WTC11 (cell line): Measurements from ENCODE around the gene LONP2. TPM values are rescaled to one million over a fixed set of nuclear protein-coding genes. Genes with fewer than 3 reads are reported as not detected.

Experiments
- ATAC-seq: fragments of 200-7000 bp; cut with Tn5 transposase; 2 replicates; pipeline ENCODE4 v1.10.0; 2021; ENCODE audit warnings: mild to moderate bottlenecking, moderate library complexity
- CTCF ChIA-PET: fragments of 300-600 bp; sonication (Branson Sonifier 250); formaldehyde crosslinking; loops from one replicate; lab custom pipeline; 2021; ENCODE audit warnings: antibody characterized with exemption; lab: Charles Lee
- POLR2A ChIA-PET: fragments of 350-600 bp; sonication (Branson Sonifier 250); formaldehyde crosslinking; loops from one replicate; lab custom pipeline; 2021; ENCODE audit warnings: antibody characterized with exemption; lab: Charles Lee
- DNase-seq: peaks from one replicate; pipeline ENCODE4 v3.0.0; 2021; ENCODE audit warnings: low spot score
- H3K27ac Mint-ChIP-seq: 2 replicates; pipeline ENCODE4 v1.8.0; 2021; ENCODE audit warnings: mixed read lengths
- H3K27me3 Mint-ChIP-seq: 2 replicates; pipeline ENCODE4 v1.8.0; 2021; ENCODE audit warnings: low read depth, mild to moderate bottlenecking, moderate library complexity, mixed read lengths
- H3K36me3 Mint-ChIP-seq: 2 replicates; pipeline ENCODE4 v1.8.0; 2021; ENCODE audit warnings: mixed read lengths
- H3K4me1 Mint-ChIP-seq: 2 replicates; pipeline ENCODE4 v1.8.0; 2022; ENCODE audit warnings: mixed read lengths
- H3K4me3 Mint-ChIP-seq: 2 replicates; pipeline ENCODE4 v1.8.0; 2021; ENCODE audit warnings: mild to moderate bottlenecking, moderate library complexity, mixed read lengths
- H3K9me3 Mint-ChIP-seq: 2 replicates; pipeline ENCODE4 v1.8.0; 2021; ENCODE audit warnings: mixed read lengths
- CREM ChIP-seq: sonication (generic); formaldehyde crosslinking; IDR thresholded peaks from 2 replicates; pipeline ENCODE4 v1.8.1; 2022; ENCODE audit warnings: mild to moderate bottlenecking, missing genetic modification reagents, moderate library complexity
- EMX1 ChIP-seq: fragments of 250-450 bp; sonication (Bioruptor Pico); IDR thresholded peaks from 2 replicates; pipeline ENCODE4 v1.8.0; 2021; ENCODE audit warnings: mild to moderate bottlenecking
- FOXK1 ChIP-seq: sonication (generic); formaldehyde crosslinking; IDR thresholded peaks from 2 replicates; pipeline ENCODE4 v1.8.0; 2022; ENCODE audit warnings: mild to moderate bottlenecking, moderate library complexity, missing genetic modification reagents
- IRF2 ChIP-seq: sonication (generic); formaldehyde crosslinking; IDR thresholded peaks from 2 replicates; pipeline ENCODE4 v1.8.0; 2022; ENCODE audit warnings: low read depth, missing genetic modification reagents, borderline replicate concordance
- JUN ChIP-seq: sonication (generic); formaldehyde crosslinking; IDR thresholded peaks from 2 replicates; pipeline ENCODE4 v1.8.0; 2023; ENCODE audit warnings: mild to moderate bottlenecking, missing genetic modification reagents
- NR1H2 ChIP-seq: sonication (generic); formaldehyde crosslinking; IDR thresholded peaks from 2 replicates; pipeline ENCODE4 v1.9.0; 2021; ENCODE audit warnings: mild to moderate bottlenecking, moderate library complexity, missing genetic modification reagents
- RELA ChIP-seq: sonication (generic); formaldehyde crosslinking; IDR thresholded peaks from 2 replicates; pipeline ENCODE4 v1.8.1; 2022; ENCODE audit warnings: missing genetic modification reagents, mild to moderate bottlenecking, borderline replicate concordance
- RORB ChIP-seq: fragments of 250-450 bp; sonication (Bioruptor Pico); IDR thresholded peaks from 2 replicates; pipeline ENCODE4 v1.9.0; 2021; ENCODE audit warnings: mild to moderate bottlenecking
- SOX15 ChIP-seq: fragments of 250-450 bp; sonication (Bioruptor Pico); IDR thresholded peaks from 2 replicates; pipeline ENCODE4 v1.9.0; 2021; ENCODE audit warnings: mild to moderate bottlenecking
- TCF7 ChIP-seq: sonication (generic); formaldehyde crosslinking; IDR thresholded peaks from 2 replicates; pipeline ENCODE4 v1.8.0; 2022; ENCODE audit warnings: mild to moderate bottlenecking, low read depth, missing genetic modification reagents, moderate library complexity
- TP53 ChIP-seq: sonication (generic); formaldehyde crosslinking; IDR thresholded peaks from 2 replicates; pipeline ENCODE4 v1.8.1; 2023; ENCODE audit warnings: mild to moderate bottlenecking, missing genetic modification reagents
- ZNF219 ChIP-seq: sonication (generic); formaldehyde crosslinking; IDR thresholded peaks from 2 replicates; pipeline ENCODE4 v1.8.0; 2023; ENCODE audit warnings: missing genetic modification reagents, mild to moderate bottlenecking, borderline replicate concordance
- ZNF317 ChIP-seq: sonication (generic); formaldehyde crosslinking; IDR thresholded peaks from 2 replicates; pipeline ENCODE4 v1.8.1; 2023; ENCODE audit warnings: low read depth, mild to moderate bottlenecking, moderate library complexity, missing genetic modification reagents, borderline replicate concordance
- ZNF396 ChIP-seq: fragments of 250-450 bp; sonication (Bioruptor Pico); IDR thresholded peaks from 2 replicates; pipeline ENCODE4 v1.8.0; 2021; ENCODE audit warnings: mild to moderate bottlenecking, moderate library complexity, borderline replicate concordance
- total RNA-seq: library from RNA; stranded (reverse); gene quantifications from 3 replicates; pipeline ENCODE4 v1.2.3, GENCODE V29; 2021
- TF ChIP-seq, protein P1 (sequence below): sonication (generic); formaldehyde crosslinking; IDR thresholded peaks from 2 replicates; pipeline ENCODE4 v1.8.1; 2023; ENCODE audit warnings: mild to moderate bottlenecking, missing genetic modification reagents, borderline replicate concordance
- TF ChIP-seq, protein P2 (sequence below): sonication (generic); formaldehyde crosslinking; IDR thresholded peaks from 2 replicates; pipeline ENCODE4 v1.8.0; 2022; ENCODE audit warnings: mild to moderate bottlenecking, missing genetic modification reagents
- TF ChIP-seq, protein P3 (sequence below): fragments of 250-450 bp; sonication (Bioruptor Pico); IDR thresholded peaks from 2 replicates; pipeline ENCODE4 v1.8.0; 2021; ENCODE audit warnings: mild to moderate bottlenecking
- TF ChIP-seq, protein P4 (sequence below): sonication (generic); formaldehyde crosslinking; IDR thresholded peaks from 2 replicates; pipeline ENCODE4 v1.8.1; 2023; ENCODE audit warnings: mild to moderate bottlenecking, missing genetic modification reagents
- TF ChIP-seq, protein P5 (sequence below): sonication (generic); formaldehyde crosslinking; IDR thresholded peaks from 2 replicates; pipeline ENCODE4 v1.8.0; 2022; ENCODE audit warnings: mild to moderate bottlenecking, missing genetic modification reagents
- TF ChIP-seq, protein P6 (sequence below): sonication (generic); formaldehyde crosslinking; IDR thresholded peaks from 2 replicates; pipeline ENCODE4 v1.8.0; 2022; ENCODE audit warnings: missing genetic modification reagents
- TF ChIP-seq, protein P7 (sequence below): sonication (generic); formaldehyde crosslinking; IDR thresholded peaks from 2 replicates; pipeline ENCODE4 v1.8.1; 2023; ENCODE audit warnings: mild to moderate bottlenecking, missing genetic modification reagents

The LONP2 gene
- total RNA-seq, 1 experiment from 2014 or later = 28.4 TPM

DNA sequence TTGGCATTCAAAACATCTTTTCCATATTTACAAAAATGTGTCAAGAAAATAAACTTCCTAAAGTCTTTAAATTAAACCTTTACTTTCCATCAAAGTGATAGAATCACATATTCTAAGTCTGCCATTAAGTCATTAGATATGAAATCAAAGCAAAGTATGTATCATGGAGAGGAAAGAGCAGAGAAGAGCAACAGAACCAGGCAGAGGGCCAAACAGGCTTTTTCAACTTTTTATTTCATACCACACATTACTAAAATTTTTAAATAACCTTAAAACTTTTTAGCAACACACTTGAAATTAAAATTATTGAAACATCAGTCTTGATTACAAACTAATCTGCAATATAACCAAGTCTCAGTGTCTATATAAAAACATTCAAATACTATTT is 127.3 kb downstream of the LONP2 start:
- peaks cover 29% of the 10 kb centered on the region for H3K4me1 Mint-ChIP-seq
- no peaks in the 10 kb centered on the region for H3K27me3 Mint-ChIP-seq
- ATAC-seq (no peak), DNase-seq (no peak)
- H3K4me3 Mint-ChIP-seq = no peak overlapping the region
- no peaks in the 10 kb centered on the region for H3K9me3 Mint-ChIP-seq
- POLR2A ChIA-PET = interaction anchor here (1.5 kb wide), 1 partner anchor 252 kb away, joined by 6 read pairs; no protein-coding TSS in a partner anchor
- H3K36me3 Mint-ChIP-seq = no peaks in the 10 kb centered on the region
- CTCF ChIA-PET = interaction anchor here (0.9 kb wide), 1 partner anchor 18 kb away, joined by 3 read pairs; no protein-coding TSS in a partner anchor
- 0 out of 2 replicates have a peak overlapping the region, but pooled peaks have one; percentile 15 for H3K27ac Mint-ChIP-seq
- TF ChIP-seq, protein P1, sequence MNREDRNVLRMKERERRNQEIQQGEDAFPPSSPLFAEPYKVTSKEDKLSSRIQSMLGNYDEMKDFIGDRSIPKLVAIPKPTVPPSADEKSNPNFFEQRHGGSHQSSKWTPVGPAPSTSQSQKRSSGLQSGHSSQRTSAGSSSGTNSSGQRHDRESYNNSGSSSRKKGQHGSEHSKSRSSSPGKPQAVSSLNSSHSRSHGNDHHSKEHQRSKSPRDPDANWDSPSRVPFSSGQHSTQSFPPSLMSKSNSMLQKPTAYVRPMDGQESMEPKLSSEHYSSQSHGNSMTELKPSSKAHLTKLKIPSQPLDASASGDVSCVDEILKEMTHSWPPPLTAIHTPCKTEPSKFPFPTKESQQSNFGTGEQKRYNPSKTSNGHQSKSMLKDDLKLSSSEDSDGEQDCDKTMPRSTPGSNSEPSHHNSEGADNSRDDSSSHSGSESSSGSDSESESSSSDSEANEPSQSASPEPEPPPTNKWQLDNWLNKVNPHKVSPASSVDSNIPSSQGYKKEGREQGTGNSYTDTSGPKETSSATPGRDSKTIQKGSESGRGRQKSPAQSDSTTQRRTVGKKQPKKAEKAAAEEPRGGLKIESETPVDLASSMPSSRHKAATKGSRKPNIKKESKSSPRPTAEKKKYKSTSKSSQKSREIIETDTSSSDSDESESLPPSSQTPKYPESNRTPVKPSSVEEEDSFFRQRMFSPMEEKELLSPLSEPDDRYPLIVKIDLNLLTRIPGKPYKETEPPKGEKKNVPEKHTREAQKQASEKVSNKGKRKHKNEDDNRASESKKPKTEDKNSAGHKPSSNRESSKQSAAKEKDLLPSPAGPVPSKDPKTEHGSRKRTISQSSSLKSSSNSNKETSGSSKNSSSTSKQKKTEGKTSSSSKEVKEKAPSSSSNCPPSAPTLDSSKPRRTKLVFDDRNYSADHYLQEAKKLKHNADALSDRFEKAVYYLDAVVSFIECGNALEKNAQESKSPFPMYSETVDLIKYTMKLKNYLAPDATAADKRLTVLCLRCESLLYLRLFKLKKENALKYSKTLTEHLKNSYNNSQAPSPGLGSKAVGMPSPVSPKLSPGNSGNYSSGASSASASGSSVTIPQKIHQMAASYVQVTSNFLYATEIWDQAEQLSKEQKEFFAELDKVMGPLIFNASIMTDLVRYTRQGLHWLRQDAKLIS (CRISPR knock-in tag) = no peak
- no peak for TF ChIP-seq SOX15
- TF ChIP-seq, protein P2, sequence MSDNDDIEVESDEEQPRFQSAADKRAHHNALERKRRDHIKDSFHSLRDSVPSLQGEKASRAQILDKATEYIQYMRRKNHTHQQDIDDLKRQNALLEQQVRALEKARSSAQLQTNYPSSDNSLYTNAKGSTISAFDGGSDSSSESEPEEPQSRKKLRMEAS (CRISPR knock-in tag) = no peak
- TF ChIP-seq, protein P3, sequence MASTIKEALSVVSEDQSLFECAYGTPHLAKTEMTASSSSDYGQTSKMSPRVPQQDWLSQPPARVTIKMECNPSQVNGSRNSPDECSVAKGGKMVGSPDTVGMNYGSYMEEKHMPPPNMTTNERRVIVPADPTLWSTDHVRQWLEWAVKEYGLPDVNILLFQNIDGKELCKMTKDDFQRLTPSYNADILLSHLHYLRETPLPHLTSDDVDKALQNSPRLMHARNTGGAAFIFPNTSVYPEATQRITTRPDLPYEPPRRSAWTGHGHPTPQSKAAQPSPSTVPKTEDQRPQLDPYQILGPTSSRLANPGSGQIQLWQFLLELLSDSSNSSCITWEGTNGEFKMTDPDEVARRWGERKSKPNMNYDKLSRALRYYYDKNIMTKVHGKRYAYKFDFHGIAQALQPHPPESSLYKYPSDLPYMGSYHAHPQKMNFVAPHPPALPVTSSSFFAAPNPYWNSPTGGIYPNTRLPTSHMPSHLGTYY = no peak
- TF ChIP-seq, protein P4, sequence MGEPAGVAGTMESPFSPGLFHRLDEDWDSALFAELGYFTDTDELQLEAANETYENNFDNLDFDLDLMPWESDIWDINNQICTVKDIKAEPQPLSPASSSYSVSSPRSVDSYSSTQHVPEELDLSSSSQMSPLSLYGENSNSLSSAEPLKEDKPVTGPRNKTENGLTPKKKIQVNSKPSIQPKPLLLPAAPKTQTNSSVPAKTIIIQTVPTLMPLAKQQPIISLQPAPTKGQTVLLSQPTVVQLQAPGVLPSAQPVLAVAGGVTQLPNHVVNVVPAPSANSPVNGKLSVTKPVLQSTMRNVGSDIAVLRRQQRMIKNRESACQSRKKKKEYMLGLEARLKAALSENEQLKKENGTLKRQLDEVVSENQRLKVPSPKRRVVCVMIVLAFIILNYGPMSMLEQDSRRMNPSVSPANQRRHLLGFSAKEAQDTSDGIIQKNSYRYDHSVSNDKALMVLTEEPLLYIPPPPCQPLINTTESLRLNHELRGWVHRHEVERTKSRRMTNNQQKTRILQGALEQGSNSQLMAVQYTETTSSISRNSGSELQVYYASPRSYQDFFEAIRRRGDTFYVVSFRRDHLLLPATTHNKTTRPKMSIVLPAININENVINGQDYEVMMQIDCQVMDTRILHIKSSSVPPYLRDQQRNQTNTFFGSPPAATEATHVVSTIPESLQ = no peak
- TF ChIP-seq ZNF396 (CRISPR knock-in tag) = no peak
- TF ChIP-seq ZNF317 (CRISPR knock-in tag) = no peak
- TF ChIP-seq, protein P5, sequence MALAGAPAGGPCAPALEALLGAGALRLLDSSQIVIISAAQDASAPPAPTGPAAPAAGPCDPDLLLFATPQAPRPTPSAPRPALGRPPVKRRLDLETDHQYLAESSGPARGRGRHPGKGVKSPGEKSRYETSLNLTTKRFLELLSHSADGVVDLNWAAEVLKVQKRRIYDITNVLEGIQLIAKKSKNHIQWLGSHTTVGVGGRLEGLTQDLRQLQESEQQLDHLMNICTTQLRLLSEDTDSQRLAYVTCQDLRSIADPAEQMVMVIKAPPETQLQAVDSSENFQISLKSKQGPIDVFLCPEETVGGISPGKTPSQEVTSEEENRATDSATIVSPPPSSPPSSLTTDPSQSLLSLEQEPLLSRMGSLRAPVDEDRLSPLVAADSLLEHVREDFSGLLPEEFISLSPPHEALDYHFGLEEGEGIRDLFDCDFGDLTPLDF = no peak
- TF ChIP-seq EMX1 (CRISPR knock-in tag) = no peak
- no peak for TF ChIP-seq IRF2
- no peak for TF ChIP-seq TCF7 (CRISPR knock-in tag)
- no peak for TF ChIP-seq RORB (CRISPR knock-in tag)
- TF ChIP-seq CREM (CRISPR knock-in tag) = no peak
- TF ChIP-seq, all 79 proteins: peak for 0

DNA sequence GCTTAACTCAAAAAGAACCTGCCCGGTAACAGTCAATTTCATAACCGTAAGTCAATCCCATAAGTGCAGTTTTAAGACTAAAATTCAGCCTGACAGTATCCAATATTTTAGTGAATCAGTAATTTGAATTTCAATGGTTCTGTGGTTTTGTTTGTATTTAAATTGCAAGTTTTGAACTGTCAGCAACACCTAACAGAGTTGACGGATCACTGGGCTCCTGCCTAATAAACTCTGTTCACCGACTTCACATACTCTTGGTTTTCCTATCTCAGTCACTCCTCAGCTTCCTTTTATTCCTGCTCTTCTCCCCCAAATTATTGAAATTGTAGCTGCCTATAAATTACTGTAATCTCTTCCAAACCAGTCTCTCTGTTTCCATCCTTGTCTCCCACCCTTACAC is 128.6 kb downstream of the LONP2 start:
- H3K4me3 Mint-ChIP-seq = no peak overlapping the region
- no peaks in the 10 kb centered on the region for H3K9me3 Mint-ChIP-seq
- H3K4me1 Mint-ChIP-seq = peaks cover 23% of the 10 kb centered on the region
- POLR2A ChIA-PET = no interaction called here
- ATAC-seq (no peak), DNase-seq (no peak)
- no peaks in the 10 kb centered on the region for H3K36me3 Mint-ChIP-seq
- CTCF ChIA-PET = no interaction called here
- H3K27me3 Mint-ChIP-seq = no peaks in the 10 kb centered on the region
- no peak overlapping the region for H3K27ac Mint-ChIP-seq
- TF ChIP-seq RELA (CRISPR knock-in tag) (no peak), JUN (CRISPR knock-in tag) (no peak), FOXK1 (no peak), NR1H2 (CRISPR knock-in tag) (no peak), TP53 (CRISPR knock-in tag) (no peak), ZNF219 (CRISPR knock-in tag) (no peak)
- TF ChIP-seq, protein P3 = no peak
- TF ChIP-seq, protein P6, sequence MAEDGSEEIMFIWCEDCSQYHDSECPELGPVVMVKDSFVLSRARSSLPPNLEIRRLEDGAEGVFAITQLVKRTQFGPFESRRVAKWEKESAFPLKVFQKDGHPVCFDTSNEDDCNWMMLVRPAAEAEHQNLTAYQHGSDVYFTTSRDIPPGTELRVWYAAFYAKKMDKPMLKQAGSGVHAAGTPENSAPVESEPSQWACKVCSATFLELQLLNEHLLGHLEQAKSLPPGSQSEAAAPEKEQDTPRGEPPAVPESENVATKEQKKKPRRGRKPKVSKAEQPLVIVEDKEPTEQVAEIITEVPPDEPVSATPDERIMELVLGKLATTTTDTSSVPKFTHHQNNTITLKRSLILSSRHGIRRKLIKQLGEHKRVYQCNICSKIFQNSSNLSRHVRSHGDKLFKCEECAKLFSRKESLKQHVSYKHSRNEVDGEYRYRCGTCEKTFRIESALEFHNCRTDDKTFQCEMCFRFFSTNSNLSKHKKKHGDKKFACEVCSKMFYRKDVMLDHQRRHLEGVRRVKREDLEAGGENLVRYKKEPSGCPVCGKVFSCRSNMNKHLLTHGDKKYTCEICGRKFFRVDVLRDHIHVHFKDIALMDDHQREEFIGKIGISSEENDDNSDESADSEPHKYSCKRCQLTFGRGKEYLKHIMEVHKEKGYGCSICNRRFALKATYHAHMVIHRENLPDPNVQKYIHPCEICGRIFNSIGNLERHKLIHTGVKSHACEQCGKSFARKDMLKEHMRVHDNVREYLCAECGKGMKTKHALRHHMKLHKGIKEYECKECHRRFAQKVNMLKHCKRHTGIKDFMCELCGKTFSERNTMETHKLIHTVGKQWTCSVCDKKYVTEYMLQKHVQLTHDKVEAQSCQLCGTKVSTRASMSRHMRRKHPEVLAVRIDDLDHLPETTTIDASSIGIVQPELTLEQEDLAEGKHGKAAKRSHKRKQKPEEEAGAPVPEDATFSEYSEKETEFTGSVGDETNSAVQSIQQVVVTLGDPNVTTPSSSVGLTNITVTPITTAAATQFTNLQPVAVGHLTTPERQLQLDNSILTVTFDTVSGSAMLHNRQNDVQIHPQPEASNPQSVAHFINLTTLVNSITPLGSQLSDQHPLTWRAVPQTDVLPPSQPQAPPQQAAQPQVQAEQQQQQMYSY (CRISPR knock-in tag) = no peak
- TF ChIP-seq, protein P7, sequence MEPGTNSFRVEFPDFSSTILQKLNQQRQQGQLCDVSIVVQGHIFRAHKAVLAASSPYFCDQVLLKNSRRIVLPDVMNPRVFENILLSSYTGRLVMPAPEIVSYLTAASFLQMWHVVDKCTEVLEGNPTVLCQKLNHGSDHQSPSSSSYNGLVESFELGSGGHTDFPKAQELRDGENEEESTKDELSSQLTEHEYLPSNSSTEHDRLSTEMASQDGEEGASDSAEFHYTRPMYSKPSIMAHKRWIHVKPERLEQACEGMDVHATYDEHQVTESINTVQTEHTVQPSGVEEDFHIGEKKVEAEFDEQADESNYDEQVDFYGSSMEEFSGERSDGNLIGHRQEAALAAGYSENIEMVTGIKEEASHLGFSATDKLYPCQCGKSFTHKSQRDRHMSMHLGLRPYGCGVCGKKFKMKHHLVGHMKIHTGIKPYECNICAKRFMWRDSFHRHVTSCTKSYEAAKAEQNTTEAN (CRISPR knock-in tag) = no peak
